ENCODE measurements around the gene FRMD3. TPM values are rescaled to one million over a fixed set of nuclear protein-coding genes. Genes with fewer than 3 reads are reported as not detected.

FRMD3 gene
- total and polyA plus RNA-seq, 2 donors (not counting 1 experiment from before 2014, with no cell fraction given): 0.19 to 0.66 TPM

GRCh38 chr9:83287021-83287420 lies 251.2 kb downstream of the FRMD3 start:
- Histone ChIP-seq H3K36me3 (ENCODE audit: control insufficient read depth, insufficient read depth, low read length) (no peaks in the 10 kb centered on the region), H3K79me2 (ENCODE audit: control insufficient read depth, insufficient read depth, low read length) (no peaks in the 10 kb centered on the region), H3K4me1 (ENCODE audit: control insufficient read depth, extremely low read depth, insufficient read depth, low read length) (no peaks in the 10 kb centered on the region), H3K4me2 (ENCODE audit: extremely low read depth, insufficient read depth, low read length) (no peak overlapping the region), H4K20me1 (ENCODE audit: control insufficient read depth, extremely low read depth, insufficient read depth, low read length) (no peaks in the 10 kb centered on the region), H3K9me3 (ENCODE audit: control insufficient read depth, insufficient read depth, low read depth, low read length) (no peaks in the 10 kb centered on the region), H2AFZ (ENCODE audit: low read length) (no peak overlapping the region), H3K27me3 (ENCODE audit: control insufficient read depth, insufficient read depth, low read length) (no peaks in the 10 kb centered on the region), H3K9ac (ENCODE audit: insufficient read depth, low read length) (no peak overlapping the region), H3K27ac (ENCODE audit: insufficient read depth, low read length) (no peak overlapping the region), H3K4me3 (replicated peaks in 1 of 4; ENCODE audit: control extremely low read depth in 1 of 4, insufficient read depth in 1 of 4, low read depth in 3 of 4, low read length in 4 of 4) (no peak overlapping the region)
- TF ChIP-seq EZH2 (IDR thresholded peaks at IDR 0.05; ENCODE audit: low read length, missing control alignments) (no peak), CTCF (conservative IDR thresholded peaks at IDR 0.05 in 1 of 2, IDR thresholded peaks at IDR 0.05 in 1 of 2; ENCODE audit: low read depth in 1 of 2, low read length in 2 of 2) (no peak)
- DNase-seq (ENCODE audit: low read depth in 2 of 2): no peak

GRCh38 chr9:83285445-83286225 lies 252.6 kb downstream of the FRMD3 start:
- Histone ChIP-seq H3K79me2 (ENCODE audit: control insufficient read depth, insufficient read depth, low read length) (no peaks in the 10 kb centered on the region), H3K27me3 (ENCODE audit: control insufficient read depth, insufficient read depth, low read length) (no peaks in the 10 kb centered on the region), H3K4me2 (ENCODE audit: extremely low read depth, insufficient read depth, low read length) (no peak overlapping the region), H3K9me3 (ENCODE audit: control insufficient read depth, insufficient read depth, low read depth, low read length) (no peaks in the 10 kb centered on the region), H2AFZ (ENCODE audit: low read length) (no peak overlapping the region), H4K20me1 (ENCODE audit: control insufficient read depth, extremely low read depth, insufficient read depth, low read length) (no peaks in the 10 kb centered on the region), H3K4me1 (ENCODE audit: control insufficient read depth, extremely low read depth, insufficient read depth, low read length) (no peaks in the 10 kb centered on the region), H3K36me3 (ENCODE audit: control insufficient read depth, insufficient read depth, low read length) (no peaks in the 10 kb centered on the region), H3K9ac (ENCODE audit: insufficient read depth, low read length) (no peak overlapping the region), H3K4me3 (replicated peaks in 1 of 4; ENCODE audit: control extremely low read depth in 1 of 4, insufficient read depth in 1 of 4, low read depth in 3 of 4, low read length in 4 of 4) (no peak overlapping the region), H3K27ac (ENCODE audit: insufficient read depth, low read length) (no peak overlapping the region)
- DNase-seq (ENCODE audit: low read depth in 2 of 2): peak in 1 of 2 donors; percentile 6
- no peak for TF ChIP-seq CTCF (conservative IDR thresholded peaks at IDR 0.05 in 1 of 2, IDR thresholded peaks at IDR 0.05 in 1 of 2; ENCODE audit: low read depth in 1 of 2, low read length in 2 of 2)
- TF ChIP-seq EZH2 (IDR thresholded peaks at IDR 0.05; ENCODE audit: low read length, missing control alignments): no peak

- H3K36me3 ChIP-seq (ENCODE audit: control insufficient read depth, insufficient read depth, low read length): no peaks in the 10 kb centered on the region
- TF ChIP-seq CTCF (conservative IDR thresholded peaks at IDR 0.05 in 1 of 2, IDR thresholded peaks at IDR 0.05 in 1 of 2; ENCODE audit: low read depth in 1 of 2, low read length in 2 of 2) (no peak), EZH2 (IDR thresholded peaks at IDR 0.05; ENCODE audit: low read length, missing control alignments) (no peak)
Measured at GRCh38 chr9:83284746-83285145, 253.5 kb downstream of the FRMD3 start.

More at GRCh38 chr9:83284746-83285145, 253.5 kb downstream of the FRMD3 start:
- DNase-seq (ENCODE audit: low read depth in 2 of 2): no peak
- no peaks in the 10 kb centered on the region for H4K20me1 ChIP-seq (ENCODE audit: control insufficient read depth, extremely low read depth, insufficient read depth, low read length)
- no peaks in the 10 kb centered on the region for H3K4me1 ChIP-seq (ENCODE audit: control insufficient read depth, extremely low read depth, insufficient read depth, low read length)
- H2AFZ ChIP-seq (ENCODE audit: low read length): no peak overlapping the region
- no peak overlapping the region for H3K9ac ChIP-seq (ENCODE audit: insufficient read depth, low read length)
- no peak overlapping the region for H3K4me3 ChIP-seq (replicated peaks in 1 of 4; ENCODE audit: control extremely low read depth in 1 of 4, insufficient read depth in 1 of 4, low read depth in 3 of 4, low read length in 4 of 4)
- H3K79me2 ChIP-seq (ENCODE audit: control insufficient read depth, insufficient read depth, low read length): no peaks in the 10 kb centered on the region
- H3K27ac ChIP-seq (ENCODE audit: insufficient read depth, low read length): no peak overlapping the region
- H3K4me2 ChIP-seq (ENCODE audit: extremely low read depth, insufficient read depth, low read length): no peak overlapping the region
- H3K27me3 ChIP-seq (ENCODE audit: control insufficient read depth, insufficient read depth, low read length): no peaks in the 10 kb centered on the region
- H3K9me3 ChIP-seq (ENCODE audit: control insufficient read depth, insufficient read depth, low read depth, low read length): no peaks in the 10 kb centered on the region

Data from fibroblast of lung (primary cell).